Measurements from ENCODE around the gene MMD2. TPM values are rescaled to one million over a fixed set of nuclear protein-coding genes. Genes with fewer than 3 reads are reported as not detected.
"Not testable (repeated sequence)": the region's sequence is repeated elsewhere in the genome, so short reads cannot be mapped to it uniquely, and the experiment has no call there.

MMD2 gene
- not detected for total RNA-seq

GRCh38 chr7:4958477-4959301 is at the start of gene MMD2:
Gene MMD2 (minus strand): TSS chr7:4959187. CDS start chr7:4959017, 170 bp downstream.
- ChIA-PET POLR2A (no interaction called here), CTCF (interaction anchor here (1.3 kb wide), 1 partner anchor 15 kb away, joined by 3 read pairs; no protein-coding TSS in a partner anchor)

- ChIA-PET CTCF (no interaction called here), POLR2A (no interaction called here)
These were observed 46.1 kb upstream of the MMD2 start for GRCh38 chr7:5005066-5005465.

GRCh38 chr7:5001911-5002310 is 42.9 kb upstream of the MMD2 start:
- ChIA-PET POLR2A (no interaction called here), CTCF (no interaction called here)

- POLR2A ChIA-PET = no interaction called here
- CTCF ChIA-PET = no interaction called here
These were observed 42.0 kb upstream of the MMD2 start for GRCh38 chr7:5001003-5001402.

GRCh38 chr7:4999369-4999950 is 40.5 kb upstream of the MMD2 start:
- CTCF ChIA-PET = no interaction called here
- POLR2A ChIA-PET = no interaction called here

GRCh38 chr7:4998910-4999309 is 39.9 kb upstream of the MMD2 start:
- ChIA-PET POLR2A (no interaction called here), CTCF (no interaction called here)

GRCh38 chr7:4998244-4998643 is 39.3 kb upstream of the MMD2 start:
- CTCF ChIA-PET = interaction anchor here (0.6 kb wide), 2 partner anchors 9 to 25 kb away, joined by 3 to 4 read pairs; no protein-coding TSS in a partner anchor
- POLR2A ChIA-PET = no interaction called here

- CTCF ChIA-PET = interaction anchor here (0.6 kb wide), 1 partner anchor 98 kb away, joined by 3 read pairs; no protein-coding TSS in a partner anchor
- POLR2A ChIA-PET = no interaction called here
These were observed 37.8 kb upstream of the MMD2 start for GRCh38 chr7:4996696-4997222.

- ChIA-PET CTCF (interaction anchor here (0.6 kb wide), 1 partner anchor 47 kb away, joined by 3 read pairs; no protein-coding TSS in a partner anchor), POLR2A (no interaction called here)
These were observed 36.5 kb upstream of the MMD2 start for GRCh38 chr7:4995429-4995969.

GRCh38 chr7:4993471-4993870 is 34.5 kb upstream of the MMD2 start:
- POLR2A ChIA-PET = no interaction called here
- CTCF ChIA-PET = no interaction called here

- CTCF ChIA-PET, POLR2A ChIA-PET: not testable (repeated sequence)
These were observed 23.8 kb upstream of the MMD2 start for GRCh38 chr7:4982741-4983140.

GRCh38 chr7:4981295-4981890 is 22.4 kb upstream of the MMD2 start:
- CTCF ChIA-PET, POLR2A ChIA-PET: not testable (repeated sequence)

- CTCF ChIA-PET = interaction anchor here (0.7 kb wide), 2 partner anchors 10 to 166 kb away, joined by 3 to 5 read pairs; no protein-coding TSS in a partner anchor
- POLR2A ChIA-PET = not testable (repeated sequence)
These were observed 16.6 kb upstream of the MMD2 start for GRCh38 chr7:4975626-4976025.

- ChIA-PET CTCF (interaction anchor here (0.6 to 1.7 kb wide), 11 partner anchors 16 to 291 kb away, joined by 3 to 11 read pairs (median 4); partner anchors contain the start of genes AP5Z1, RADIL and RBAK), POLR2A (interaction anchor here (1.0 kb wide), 2 partner anchors 182 to 332 kb away, joined by 3 read pairs; no protein-coding TSS in a partner anchor)
These were observed 14.8 kb upstream of the MMD2 start for GRCh38 chr7:4973728-4974198.

- CTCF ChIA-PET = interaction anchor here (0.7 to 1.7 kb wide), 3 partner anchors 20 to 113 kb away, joined by 3 to 5 read pairs (median 5); partner anchors contain the start of gene RBAK
- POLR2A ChIA-PET = not testable (repeated sequence)
These were observed 13.5 kb upstream of the MMD2 start for GRCh38 chr7:4972446-4972845.

- POLR2A ChIA-PET = no interaction called here
These were observed 6.5 kb upstream of the MMD2 start for GRCh38 chr7:4965295-4966022.

GRCh38 chr7:4964506-4964905 is 5.5 kb upstream of the MMD2 start:
- ChIA-PET CTCF (no interaction called here), POLR2A (no interaction called here)

More at GRCh38 chr7:4965295-4966022, 6.5 kb upstream of the MMD2 start:
- CTCF ChIA-PET = interaction anchor here (0.6 to 1.2 kb wide), 2 partner anchors 10 to 82 kb away, joined by 3 read pairs; partner anchors contain the start of gene RADIL

- CTCF ChIA-PET = no interaction called here
- POLR2A ChIA-PET = no interaction called here
These were observed 4.1 kb upstream of the MMD2 start for GRCh38 chr7:4962872-4963775.
